HEK293 (cell line): ENCODE data around the gene FCER2.
A peak's percentile ranks its signal among the peaks of the same experiment; 100 is the strongest.

Experiments
- CTCF ChIA-PET: fragments of 350-600 bp; formaldehyde crosslinking; extraction: SDS; loops from one replicate; lab custom pipeline; 2021; ENCODE audit warnings: antibody characterized with exemption; lab: Yijun Ruan, JAX
- POLR2A ChIA-PET: fragments of 300-600 bp; formaldehyde crosslinking; extraction: SDS; loops from one replicate; lab custom pipeline; 2020; ENCODE audit warnings: antibody characterized with exemption, inconsistent platforms; lab: Yijun Ruan, JAX
- H3K27ac ChIP-seq: fragments of 200-500 bp; sonication (Bioruptor generic); 2 replicates; pipeline ENCODE4 v1.5.1; 2014; ENCODE audit warnings: low read depth, low read length, control low read depth, inconsistent platforms; ENCODE audit errors: extremely low read depth
- H3K36me3 ChIP-seq, 2 experiments: fragments of 200-500 bp in 1 of 2; sonication (Bioruptor generic) in 1 of 2; 1 replicate in 1 of 2; 2 replicates in 1 of 2; pipeline ENCODE4 v1.5.1; 2014 to 2017; ENCODE audit warnings: inconsistent platforms in 2 of 2, low read length in 2 of 2; ENCODE audit not compliant: control insufficient read depth in 2 of 2, insufficient read depth in 1 of 2
- H3K4me1 ChIP-seq: fragments of 200-500 bp; sonication (Bioruptor generic); 2 replicates; pipeline ENCODE4 v1.5.1; 2014; ENCODE audit warnings: mild to moderate bottlenecking, low read length, inconsistent platforms; ENCODE audit not compliant: control insufficient read depth, insufficient read depth
- H3K4me3 ChIP-seq: 2 replicates; pipeline ENCODE4 v1.5.1; 2011; ENCODE audit warnings: low read depth, mild to moderate bottlenecking, control low read depth, low read length, moderate library complexity
- H3K9me3 ChIP-seq: fragments of 200-500 bp; sonication (Bioruptor generic); 2 replicates; pipeline ENCODE4 v1.5.1; 2014; ENCODE audit warnings: low read depth, low read length, inconsistent platforms; ENCODE audit not compliant: control insufficient read depth, insufficient read depth
- RBAK ChIP-seq: fragments of 450-650 bp; formaldehyde crosslinking; IDR thresholded peaks from 2 replicates; pipeline ENCODE4 v1.5.1; 2016; ENCODE audit warnings: missing biosample characterization, missing genetic modification characterization
- ZBTB21 ChIP-seq: fragments of 450-650 bp; formaldehyde crosslinking; IDR thresholded peaks from 2 replicates; pipeline ENCODE4 v1.5.1; 2017; ENCODE audit warnings: missing biosample characterization, missing genetic modification characterization
- ZNF133 ChIP-seq: fragments of 450-650 bp; formaldehyde crosslinking; IDR thresholded peaks from 2 replicates; pipeline ENCODE4 v1.5.1; 2016; ENCODE audit warnings: missing biosample characterization, missing genetic modification characterization
- ZNF202 ChIP-seq: fragments of 450-650 bp; formaldehyde crosslinking; IDR thresholded peaks from 2 replicates; pipeline ENCODE4 v1.5.1; 2016; ENCODE audit warnings: missing biosample characterization, missing genetic modification characterization, borderline replicate concordance
- ZNF324 ChIP-seq: fragments of 450-650 bp; formaldehyde crosslinking; IDR thresholded peaks from 2 replicates; pipeline ENCODE4 v1.5.1; 2016; ENCODE audit warnings: missing biosample characterization, missing genetic modification characterization
- ZNF394 ChIP-seq: fragments of 450-650 bp; formaldehyde crosslinking; IDR thresholded peaks from 2 replicates; pipeline ENCODE4 v1.5.1; 2016; ENCODE audit warnings: missing biosample characterization, missing genetic modification characterization, mild to moderate bottlenecking, moderate library complexity, borderline replicate concordance
- ZNF585B ChIP-seq: fragments of 450-650 bp; formaldehyde crosslinking; IDR thresholded peaks from 2 replicates; pipeline ENCODE4 v1.5.1; 2016; ENCODE audit warnings: missing biosample characterization, missing genetic modification characterization
- ZNF76 ChIP-seq: fragments of 450-650 bp; formaldehyde crosslinking; IDR thresholded peaks from 2 replicates; pipeline ENCODE4; 2016; ENCODE audit warnings: low read depth, missing biosample characterization, missing genetic modification characterization, borderline replicate concordance
- ZNF768 ChIP-seq: fragments of 450-650 bp; formaldehyde crosslinking; IDR thresholded peaks from 2 replicates; pipeline ENCODE4 v1.5.1; 2018; ENCODE audit warnings: missing biosample characterization, mild to moderate bottlenecking, missing genetic modification characterization
- TF ChIP-seq, protein P1 (sequence below): fragments of 450-650 bp; formaldehyde crosslinking; conservative IDR thresholded peaks from 2 replicates; pipeline ENCODE4 v1.5.1; 2016; ENCODE audit warnings: low read depth, missing biosample characterization, missing genetic modification characterization
- TF ChIP-seq, protein P2 (sequence below): fragments of 450-650 bp; formaldehyde crosslinking; IDR thresholded peaks from 2 replicates; pipeline ENCODE4 v1.5.1; 2017; ENCODE audit warnings: missing biosample characterization, missing genetic modification characterization
- TF ChIP-seq, protein P3 (sequence below): fragments of 450-650 bp; IDR thresholded peaks from 2 replicates; pipeline ENCODE4 v1.5.1; 2018; ENCODE audit warnings: missing biosample characterization, mild to moderate bottlenecking, missing genetic modification characterization
- TF ChIP-seq, protein P4 (sequence below): fragments of 450-650 bp; formaldehyde crosslinking; IDR thresholded peaks from 2 replicates; pipeline ENCODE4 v1.5.1; 2016; ENCODE audit warnings: missing biosample characterization, missing genetic modification characterization, low read depth
- TF ChIP-seq, protein P5 (sequence below): fragments of 450-650 bp; formaldehyde crosslinking; IDR thresholded peaks from 2 replicates; pipeline ENCODE4 v1.5.1; 2016; ENCODE audit warnings: missing biosample characterization, missing genetic modification characterization
- TF ChIP-seq, protein P6 (sequence below): fragments of 450-650 bp; formaldehyde crosslinking; IDR thresholded peaks from 2 replicates; pipeline ENCODE4 v1.5.1; 2016; ENCODE audit warnings: missing biosample characterization, missing genetic modification characterization
- TF ChIP-seq, protein P7 (sequence below): fragments of 450-650 bp; formaldehyde crosslinking; IDR thresholded peaks from 2 replicates; pipeline ENCODE4 v1.5.1; 2016; ENCODE audit warnings: missing biosample characterization, missing genetic modification characterization

FCER2 gene

DNA sequence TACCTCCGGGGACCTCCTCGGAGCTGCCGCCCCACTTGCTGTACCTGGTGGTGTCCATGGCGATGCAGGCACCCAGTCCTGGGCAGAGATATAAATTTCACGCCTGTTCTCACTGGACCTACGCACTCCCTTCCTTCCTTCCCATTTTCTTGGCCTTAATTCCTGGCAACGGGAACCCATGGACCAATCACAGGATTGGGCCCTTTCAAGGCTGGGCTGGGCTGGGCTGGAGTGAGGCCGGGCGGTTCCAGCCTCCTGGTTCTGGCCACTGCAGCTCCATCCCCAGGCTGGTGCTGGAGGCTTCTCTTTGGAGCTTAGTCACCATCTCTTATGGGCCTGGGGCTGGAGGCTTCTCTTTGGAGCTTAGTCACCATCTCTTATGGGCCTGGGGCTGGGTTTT is 30.1 kb upstream of the FCER2 start, which contains the start of gene CLEC4G (continued):
- TF ChIP-seq, protein P1, sequence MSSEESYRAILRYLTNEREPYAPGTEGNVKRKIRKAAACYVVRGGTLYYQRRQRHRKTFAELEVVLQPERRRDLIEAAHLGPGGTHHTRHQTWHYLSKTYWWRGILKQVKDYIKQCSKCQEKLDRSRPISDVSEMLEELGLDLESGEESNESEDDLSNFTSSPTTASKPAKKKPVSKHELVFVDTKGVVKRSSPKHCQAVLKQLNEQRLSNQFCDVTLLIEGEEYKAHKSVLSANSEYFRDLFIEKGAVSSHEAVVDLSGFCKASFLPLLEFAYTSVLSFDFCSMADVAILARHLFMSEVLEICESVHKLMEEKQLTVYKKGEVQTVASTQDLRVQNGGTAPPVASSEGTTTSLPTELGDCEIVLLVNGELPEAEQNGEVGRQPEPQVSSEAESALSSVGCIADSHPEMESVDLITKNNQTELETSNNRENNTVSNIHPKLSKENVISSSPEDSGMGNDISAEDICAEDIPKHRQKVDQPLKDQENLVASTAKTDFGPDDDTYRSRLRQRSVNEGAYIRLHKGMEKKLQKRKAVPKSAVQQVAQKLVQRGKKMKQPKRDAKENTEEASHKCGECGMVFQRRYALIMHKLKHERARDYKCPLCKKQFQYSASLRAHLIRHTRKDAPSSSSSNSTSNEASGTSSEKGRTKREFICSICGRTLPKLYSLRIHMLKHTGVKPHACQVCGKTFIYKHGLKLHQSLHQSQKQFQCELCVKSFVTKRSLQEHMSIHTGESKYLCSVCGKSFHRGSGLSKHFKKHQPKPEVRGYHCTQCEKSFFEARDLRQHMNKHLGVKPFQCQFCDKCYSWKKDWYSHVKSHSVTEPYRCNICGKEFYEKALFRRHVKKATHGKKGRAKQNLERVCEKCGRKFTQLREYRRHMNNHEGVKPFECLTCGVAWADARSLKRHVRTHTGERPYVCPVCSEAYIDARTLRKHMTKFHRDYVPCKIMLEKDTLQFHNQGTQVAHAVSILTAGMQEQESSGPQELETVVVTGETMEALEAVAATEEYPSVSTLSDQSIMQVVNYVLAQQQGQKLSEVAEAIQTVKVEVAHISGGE (tag by site-specific recombination) = no peak
- no peak for TF ChIP-seq ZNF76 (tag by site-specific recombination)
- TF ChIP-seq, protein P2, sequence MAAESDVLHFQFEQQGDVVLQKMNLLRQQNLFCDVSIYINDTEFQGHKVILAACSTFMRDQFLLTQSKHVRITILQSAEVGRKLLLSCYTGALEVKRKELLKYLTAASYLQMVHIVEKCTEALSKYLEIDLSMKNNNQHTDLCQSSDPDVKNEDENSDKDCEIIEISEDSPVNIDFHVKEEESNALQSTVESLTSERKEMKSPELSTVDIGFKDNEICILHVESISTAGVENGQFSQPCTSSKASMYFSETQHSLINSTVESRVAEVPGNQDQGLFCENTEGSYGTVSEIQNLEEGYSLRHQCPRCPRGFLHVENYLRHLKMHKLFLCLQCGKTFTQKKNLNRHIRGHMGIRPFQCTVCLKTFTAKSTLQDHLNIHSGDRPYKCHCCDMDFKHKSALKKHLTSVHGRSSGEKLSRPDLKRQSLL (tag by site-specific recombination) = no peak
- no peak for TF ChIP-seq ZNF202 (tag by site-specific recombination)

DNA sequence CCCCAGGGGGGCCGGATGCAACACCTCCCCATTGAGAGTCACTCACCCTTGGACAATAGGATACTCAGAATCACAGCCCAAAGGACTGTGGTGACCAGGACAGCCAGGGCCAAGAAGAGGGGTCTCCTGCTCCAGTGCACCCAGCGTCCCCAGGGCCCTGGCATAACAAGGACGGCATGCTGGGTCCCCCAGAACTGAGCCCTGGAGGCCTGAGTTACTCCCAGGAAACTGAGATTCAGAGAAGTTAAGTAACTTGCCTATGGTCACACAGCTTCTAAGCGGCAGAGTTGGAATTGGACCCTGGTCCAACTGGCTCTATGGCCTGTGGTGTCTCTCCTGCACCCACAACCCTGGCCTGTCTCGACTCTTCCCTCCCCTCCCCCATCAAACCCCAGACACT is 29.7 kb upstream of the FCER2 start:
- Histone ChIP-seq H3K9me3 (no peaks in the 10 kb centered on the region), H3K4me1 (no peaks in the 10 kb centered on the region), H3K27ac (no peak overlapping the region), H3K36me3 (no peaks in the 10 kb centered on the region), H3K4me3 (no peak overlapping the region)
- POLR2A ChIA-PET = no interaction called here
- TF ChIP-seq ZNF768 (peak; percentile 34; the same call in 1 of the 2 replicates), ZNF133 (tag by site-specific recombination) (no peak)
- TF ChIP-seq, protein P3, sequence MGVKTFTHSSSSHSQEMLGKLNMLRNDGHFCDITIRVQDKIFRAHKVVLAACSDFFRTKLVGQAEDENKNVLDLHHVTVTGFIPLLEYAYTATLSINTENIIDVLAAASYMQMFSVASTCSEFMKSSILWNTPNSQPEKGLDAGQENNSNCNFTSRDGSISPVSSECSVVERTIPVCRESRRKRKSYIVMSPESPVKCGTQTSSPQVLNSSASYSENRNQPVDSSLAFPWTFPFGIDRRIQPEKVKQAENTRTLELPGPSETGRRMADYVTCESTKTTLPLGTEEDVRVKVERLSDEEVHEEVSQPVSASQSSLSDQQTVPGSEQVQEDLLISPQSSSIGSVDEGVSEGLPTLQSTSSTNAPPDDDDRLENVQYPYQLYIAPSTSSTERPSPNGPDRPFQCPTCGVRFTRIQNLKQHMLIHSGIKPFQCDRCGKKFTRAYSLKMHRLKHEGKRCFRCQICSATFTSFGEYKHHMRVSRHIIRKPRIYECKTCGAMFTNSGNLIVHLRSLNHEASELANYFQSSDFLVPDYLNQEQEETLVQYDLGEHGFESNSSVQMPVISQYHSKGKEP (tag by site-specific recombination) = no peak
- CTCF ChIA-PET = no interaction called here

DNA sequence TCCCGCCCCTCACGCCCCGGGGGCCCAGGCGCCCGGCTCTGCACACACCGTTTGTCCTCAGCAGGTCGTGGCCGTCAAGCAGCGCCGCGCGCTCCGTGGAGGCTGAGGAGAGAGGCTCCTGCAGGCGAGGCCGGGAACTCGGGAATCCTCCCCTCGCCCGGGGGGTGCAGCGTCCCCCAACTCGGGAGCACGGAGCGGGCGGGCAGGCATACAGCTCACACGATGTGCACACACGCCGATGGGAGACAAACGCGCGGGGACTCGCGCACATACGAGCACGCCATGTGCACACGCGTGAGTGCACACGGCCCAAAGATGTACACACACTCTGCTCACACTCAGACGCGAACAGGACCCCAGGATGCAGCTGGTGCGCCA is 29.3 kb upstream of the FCER2 start:
- H3K4me3 ChIP-seq = no peak overlapping the region
- no peaks in the 10 kb centered on the region for H3K9me3 ChIP-seq
- H3K27ac ChIP-seq = no peak overlapping the region
- ChIA-PET CTCF (no interaction called here), POLR2A (no interaction called here)
- no peaks in the 10 kb centered on the region for H3K4me1 ChIP-seq
- H3K36me3 ChIP-seq = no peaks in the 10 kb centered on the region
- no peak for TF ChIP-seq ZBTB21
- TF ChIP-seq, protein P4, sequence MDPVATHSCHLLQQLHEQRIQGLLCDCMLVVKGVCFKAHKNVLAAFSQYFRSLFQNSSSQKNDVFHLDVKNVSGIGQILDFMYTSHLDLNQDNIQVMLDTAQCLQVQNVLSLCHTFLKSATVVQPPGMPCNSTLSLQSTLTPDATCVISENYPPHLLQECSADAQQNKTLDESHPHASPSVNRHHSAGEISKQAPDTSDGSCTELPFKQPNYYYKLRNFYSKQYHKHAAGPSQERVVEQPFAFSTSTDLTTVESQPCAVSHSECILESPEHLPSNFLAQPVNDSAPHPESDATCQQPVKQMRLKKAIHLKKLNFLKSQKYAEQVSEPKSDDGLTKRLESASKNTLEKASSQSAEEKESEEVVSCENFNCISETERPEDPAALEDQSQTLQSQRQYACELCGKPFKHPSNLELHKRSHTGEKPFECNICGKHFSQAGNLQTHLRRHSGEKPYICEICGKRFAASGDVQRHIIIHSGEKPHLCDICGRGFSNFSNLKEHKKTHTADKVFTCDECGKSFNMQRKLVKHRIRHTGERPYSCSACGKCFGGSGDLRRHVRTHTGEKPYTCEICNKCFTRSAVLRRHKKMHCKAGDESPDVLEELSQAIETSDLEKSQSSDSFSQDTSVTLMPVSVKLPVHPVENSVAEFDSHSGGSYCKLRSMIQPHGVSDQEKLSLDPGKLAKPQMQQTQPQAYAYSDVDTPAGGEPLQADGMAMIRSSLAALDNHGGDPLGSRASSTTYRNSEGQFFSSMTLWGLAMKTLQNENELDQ = no peak
- no peak for TF ChIP-seq RBAK (tag by site-specific recombination)
- TF ChIP-seq ZNF585B (tag by site-specific recombination) = no peak
- no peak for TF ChIP-seq ZNF394
- TF ChIP-seq, protein P5, sequence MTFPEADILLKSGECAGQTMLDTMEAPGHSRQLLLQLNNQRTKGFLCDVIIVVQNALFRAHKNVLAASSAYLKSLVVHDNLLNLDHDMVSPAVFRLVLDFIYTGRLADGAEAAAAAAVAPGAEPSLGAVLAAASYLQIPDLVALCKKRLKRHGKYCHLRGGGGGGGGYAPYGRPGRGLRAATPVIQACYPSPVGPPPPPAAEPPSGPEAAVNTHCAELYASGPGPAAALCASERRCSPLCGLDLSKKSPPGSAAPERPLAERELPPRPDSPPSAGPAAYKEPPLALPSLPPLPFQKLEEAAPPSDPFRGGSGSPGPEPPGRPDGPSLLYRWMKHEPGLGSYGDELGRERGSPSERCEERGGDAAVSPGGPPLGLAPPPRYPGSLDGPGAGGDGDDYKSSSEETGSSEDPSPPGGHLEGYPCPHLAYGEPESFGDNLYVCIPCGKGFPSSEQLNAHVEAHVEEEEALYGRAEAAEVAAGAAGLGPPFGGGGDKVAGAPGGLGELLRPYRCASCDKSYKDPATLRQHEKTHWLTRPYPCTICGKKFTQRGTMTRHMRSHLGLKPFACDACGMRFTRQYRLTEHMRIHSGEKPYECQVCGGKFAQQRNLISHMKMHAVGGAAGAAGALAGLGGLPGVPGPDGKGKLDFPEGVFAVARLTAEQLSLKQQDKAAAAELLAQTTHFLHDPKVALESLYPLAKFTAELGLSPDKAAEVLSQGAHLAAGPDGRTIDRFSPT (tag by site-specific recombination) = no peak
- TF ChIP-seq, protein P6, sequence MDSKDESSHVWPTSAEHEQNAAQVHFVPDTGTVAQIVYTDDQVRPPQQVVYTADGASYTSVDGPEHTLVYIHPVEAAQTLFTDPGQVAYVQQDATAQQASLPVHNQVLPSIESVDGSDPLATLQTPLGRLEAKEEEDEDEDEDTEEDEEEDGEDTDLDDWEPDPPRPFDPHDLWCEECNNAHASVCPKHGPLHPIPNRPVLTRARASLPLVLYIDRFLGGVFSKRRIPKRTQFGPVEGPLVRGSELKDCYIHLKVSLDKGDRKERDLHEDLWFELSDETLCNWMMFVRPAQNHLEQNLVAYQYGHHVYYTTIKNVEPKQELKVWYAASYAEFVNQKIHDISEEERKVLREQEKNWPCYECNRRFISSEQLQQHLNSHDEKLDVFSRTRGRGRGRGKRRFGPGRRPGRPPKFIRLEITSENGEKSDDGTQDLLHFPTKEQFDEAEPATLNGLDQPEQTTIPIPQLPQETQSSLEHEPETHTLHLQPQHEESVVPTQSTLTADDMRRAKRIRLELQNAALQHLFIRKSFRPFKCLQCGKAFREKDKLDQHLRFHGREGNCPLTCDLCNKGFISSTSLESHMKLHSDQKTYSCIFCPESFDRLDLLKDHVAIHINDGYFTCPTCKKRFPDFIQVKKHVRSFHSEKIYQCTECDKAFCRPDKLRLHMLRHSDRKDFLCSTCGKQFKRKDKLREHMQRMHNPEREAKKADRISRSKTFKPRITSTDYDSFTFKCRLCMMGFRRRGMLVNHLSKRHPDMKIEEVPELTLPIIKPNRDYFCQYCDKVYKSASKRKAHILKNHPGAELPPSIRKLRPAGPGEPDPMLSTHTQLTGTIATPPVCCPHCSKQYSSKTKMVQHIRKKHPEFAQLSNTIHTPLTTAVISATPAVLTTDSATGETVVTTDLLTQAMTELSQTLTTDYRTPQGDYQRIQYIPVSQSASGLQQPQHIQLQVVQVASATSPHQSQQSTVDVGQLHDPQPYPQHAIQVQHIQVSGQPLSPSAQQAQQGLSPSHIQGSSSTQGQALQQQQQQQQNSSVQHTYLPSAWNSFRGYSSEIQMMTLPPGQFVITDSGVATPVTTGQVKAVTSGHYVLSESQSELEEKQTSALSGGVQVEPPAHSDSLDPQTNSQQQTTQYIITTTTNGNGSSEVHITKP (tag by site-specific recombination) = no peak
- TF ChIP-seq, protein P7, sequence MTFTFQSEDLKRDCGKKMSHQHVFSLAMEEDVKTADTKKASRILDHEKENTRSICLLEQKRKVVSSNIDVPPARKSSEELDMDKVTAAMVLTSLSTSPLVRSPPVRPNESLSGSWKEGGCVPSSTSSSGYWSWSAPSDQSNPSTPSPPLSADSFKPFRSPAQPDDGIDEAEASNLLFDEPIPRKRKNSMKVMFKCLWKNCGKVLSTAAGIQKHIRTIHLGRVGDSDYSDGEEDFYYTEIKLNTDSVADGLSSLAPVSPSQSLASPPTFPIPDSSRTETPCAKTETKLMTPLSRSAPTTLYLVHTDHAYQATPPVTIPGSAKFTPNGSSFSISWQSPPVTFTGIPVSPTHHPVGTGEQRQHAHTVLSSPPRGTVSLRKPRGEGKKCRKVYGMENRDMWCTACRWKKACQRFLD (tag by site-specific recombination) = no peak
- TF ChIP-seq ZNF324 (tag by site-specific recombination) = no peak
